Lower leg skin (tissue), 4 donors: ENCODE measurements around the gene TEX9. TPM values are rescaled to one million over a fixed set of nuclear protein-coding genes. Genes with fewer than 3 reads are reported as not detected.

Source experiments
- DNase-seq, 2 donors: peaks; one replicate each; pipeline ENCODE4 v3.0.0-alpha.2; 2019; ENCODE audit warnings: low spot score in 2 of 2
- H3K4me3 ChIP-seq: fragments of 200-600 bp; sonication (generic); 2 replicates; pipeline ENCODE4 v1.5.1; 2017; ENCODE audit warnings: mild to moderate bottlenecking, low read depth; ENCODE audit not compliant: poor library complexity, severe bottlenecking
- CTCF ChIP-seq, 3 donors: fragments of 450-650 bp; IDR thresholded peaks; one replicate each; pipeline ENCODE4 v1.5.1; 2016; ENCODE audit warnings: antibody characterized with exemption in 3 of 3, mild to moderate bottlenecking in 3 of 3, moderate library complexity in 2 of 3
- POLR2A ChIP-seq, 2 donors: fragments of 450-650 bp; IDR thresholded peaks; one replicate each; pipeline ENCODE4 v1.6.1; 2016 to 2017; ENCODE audit warnings: antibody characterized with exemption in 2 of 2, mild to moderate bottlenecking in 1 of 2, moderate library complexity in 1 of 2
- WGBS, 2 donors: methylation state at CpG; one replicate each; pipeline ENCODE4 v1.1.5; 2018; 5-methylcytosine and 5-hydroxymethylcytosine counted together
- intact Hi-C: fragments of 100-400 bp; cut with DNase I; formaldehyde crosslinking; loops from one replicate; pipeline ENCODE4 v1.15.0; 2023; ENCODE audit warnings: low total_unique reads
- total RNA-seq, 4 donors: library from RNA; depleted of rRNA; stranded (reverse); fragments of >200 nt; gene quantifications; one replicate each; pipeline ENCODE4 v1.1.0, GENCODE V29; 2016

The TEX9 gene
- total RNA-seq, 4 donors from 2014 or later: 4.9 to 16.8 (median 6.0) TPM

- no peak overlapping the region for H3K4me3 ChIP-seq
- DNase-seq: no peak
- 80 to 84% methylated on average over 5 of the region's 5 CpGs for WGBS, 2 donors
- intact Hi-C loops: no loop called here
- TF ChIP-seq POLR2A (IDR thresholded peaks at IDR 0.05) (no peak), CTCF (IDR thresholded peaks at IDR 0.05) (no peak)
These were observed 106.3 kb downstream of the TEX9 start for GRCh38 chr15:56471440-56472069.

- no peak for DNase-seq
- TF ChIP-seq POLR2A (IDR thresholded peaks at IDR 0.05) (no peak), CTCF (IDR thresholded peaks at IDR 0.05) (no peak)
- H3K4me3 ChIP-seq: no peak overlapping the region
- WGBS, 2 donors: 78 to 85% methylated on average over 2 of the region's 2 CpGs
- intact Hi-C loops: no loop called here
These were observed 107.1 kb downstream of the TEX9 start for GRCh38 chr15:56472278-56472677.

- no peak overlapping the region for H3K4me3 ChIP-seq
- WGBS, 2 donors: 65 to 68% methylated on average over 1 of the region's 1 CpG
- intact Hi-C loops: no loop called here
- DNase-seq: no peak
- no peak for TF ChIP-seq POLR2A (IDR thresholded peaks at IDR 0.05)
- no peak for TF ChIP-seq CTCF (IDR thresholded peaks at IDR 0.05)
These were observed 107.8 kb downstream of the TEX9 start for GRCh38 chr15:56473017-56473416.

- TF ChIP-seq POLR2A (IDR thresholded peaks at IDR 0.05): no peak
- TF ChIP-seq CTCF (IDR thresholded peaks at IDR 0.05): no peak
- intact Hi-C loops: no loop called here
- no peak for DNase-seq
- H3K4me3 ChIP-seq: no peak overlapping the region
These were observed 110.1 kb downstream of the TEX9 start for GRCh38 chr15:56475351-56475750.

Other genes with a start within 250 kb of the TEX9 start
- 10 to 100 TPM; 11.1 to 15.1 (median 12.7) TPM for gene RFX7, start 121.5 kb upstream of the TEX9 start, total RNA-seq
- under 1 TPM in 2 of 4 donors, not detected in 2; 0.37 to 0.78 TPM for gene MNS1, start 99.7 kb downstream of the TEX9 start, total RNA-seq